Epithelial cell of proximal tubule (primary cell): Measurements from ENCODE around the gene MRPL27. TPM values are rescaled to one million over a fixed set of nuclear protein-coding genes. Genes with fewer than 3 reads are reported as not detected.

Experiments
- DNase-seq: peaks from one replicate; pipeline ENCODE4 v3.0.0-alpha.2; 2011; ENCODE audit warnings: low read depth
- H3K4me3 ChIP-seq: 2 replicates; pipeline ENCODE4 v1.5.1; 2011; ENCODE audit warnings: low read depth, mild to moderate bottlenecking, low read length
- CTCF ChIP-seq: conservative IDR thresholded peaks from 2 replicates; pipeline ENCODE4 v1.5.1; 2012; ENCODE audit warnings: low read depth, mild to moderate bottlenecking, low read length
- total RNA-seq: library from RNA; depleted of rRNA; stranded (reverse); fragments of >200 nt; gene quantifications from 2 replicates; pipeline ENCODE4 v1.2.3, GENCODE V29; 2015

The MRPL27 gene
- total RNA-seq, 1 donor from 2014 or later = 100 TPM

DNA sequence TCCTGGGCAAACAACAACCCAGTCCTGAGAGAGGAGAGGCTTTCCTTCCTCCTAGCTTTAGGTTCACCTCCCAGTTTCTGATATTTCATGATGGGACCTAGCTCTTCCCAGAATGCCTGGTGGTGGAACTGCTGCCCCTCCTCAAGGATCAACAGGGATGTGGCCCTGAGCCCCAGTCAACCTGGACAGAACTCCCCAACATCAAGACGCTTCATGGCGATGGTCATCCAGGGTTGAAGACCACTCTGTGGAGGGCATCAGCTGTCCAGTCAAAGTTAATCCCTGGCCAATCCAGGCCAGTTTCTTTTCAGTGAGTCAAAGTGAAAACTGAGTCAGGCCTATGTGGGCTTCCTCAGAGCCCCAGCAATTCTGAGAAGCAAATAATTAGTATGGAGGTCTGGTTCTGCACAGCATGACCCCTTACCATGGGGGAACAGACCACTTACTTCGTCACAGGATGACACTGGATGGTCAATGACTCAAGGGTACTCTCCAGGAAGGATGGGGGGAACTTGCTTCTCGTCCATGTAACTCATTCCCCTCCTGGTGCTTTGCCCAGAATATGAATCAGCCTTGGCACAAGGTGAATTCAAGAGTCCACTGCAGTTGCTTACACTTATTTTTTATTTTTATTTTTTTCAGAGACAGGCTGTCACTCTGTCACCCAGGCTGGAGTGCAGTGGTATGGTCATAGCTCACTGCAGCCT is 41.7 kb downstream of the MRPL27 start:
- H3K4me3 ChIP-seq = no peak overlapping the region
- DNase-seq = peak; percentile 60
- no peak for TF ChIP-seq CTCF

- no peak for DNase-seq
- no peak overlapping the region for H3K4me3 ChIP-seq
- TF ChIP-seq CTCF = no peak
Measured at GRCh38 chr17:50330151-50330775, 42.7 kb downstream of the MRPL27 start.

GRCh38 chr17:50329716-50330115 is 43.3 kb downstream of the MRPL27 start:
- TF ChIP-seq CTCF = no peak
- no peak overlapping the region for H3K4me3 ChIP-seq
- DNase-seq = no peak

DNA sequence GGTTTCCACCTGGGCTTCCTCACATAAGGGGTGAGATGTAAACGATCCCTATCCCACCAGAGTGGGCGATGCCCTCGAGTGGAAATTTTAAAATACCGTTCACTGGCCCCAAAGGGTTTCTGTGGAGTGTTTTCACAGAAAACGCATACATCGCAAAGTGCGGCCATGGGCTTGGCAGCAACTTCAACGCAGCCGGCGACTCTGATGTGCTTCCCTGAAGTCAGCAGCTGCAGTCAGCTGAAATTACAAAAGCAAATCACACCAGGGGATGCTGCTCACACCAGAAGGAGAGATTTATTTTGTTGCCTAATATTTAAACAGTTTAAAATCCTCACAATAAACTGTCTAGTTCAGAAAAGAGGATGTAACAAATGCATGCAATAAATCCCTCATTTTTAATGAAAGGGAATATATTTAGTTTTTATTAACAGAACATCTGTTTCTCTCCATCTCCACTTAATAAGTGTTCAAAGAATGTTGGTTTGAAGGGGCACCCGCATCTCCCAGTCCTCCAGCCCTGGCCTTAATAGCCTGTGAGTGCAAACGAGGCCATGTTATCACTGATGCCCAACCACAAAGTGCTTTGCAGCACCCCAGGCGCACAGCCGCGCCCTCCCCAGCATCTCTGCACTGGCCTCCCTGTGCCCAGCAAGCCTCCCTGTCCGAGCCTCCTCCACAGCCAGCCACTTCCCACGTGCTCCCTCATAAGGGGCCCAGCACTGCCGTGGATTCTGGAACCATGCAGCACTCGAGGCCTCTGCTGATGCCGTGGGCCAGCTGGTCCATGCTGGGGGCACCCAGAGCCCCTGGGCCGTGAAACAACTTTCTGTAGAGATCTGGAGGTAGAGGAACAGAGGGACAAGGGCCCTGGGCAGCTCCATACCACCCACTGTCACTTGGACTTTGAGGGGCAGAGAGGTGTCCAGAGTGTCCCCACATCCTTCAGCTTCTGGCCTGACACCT is 44.3 kb downstream of the MRPL27 start:
- no peak for DNase-seq
- no peak overlapping the region for H3K4me3 ChIP-seq
- TF ChIP-seq CTCF = no peak

DNA sequence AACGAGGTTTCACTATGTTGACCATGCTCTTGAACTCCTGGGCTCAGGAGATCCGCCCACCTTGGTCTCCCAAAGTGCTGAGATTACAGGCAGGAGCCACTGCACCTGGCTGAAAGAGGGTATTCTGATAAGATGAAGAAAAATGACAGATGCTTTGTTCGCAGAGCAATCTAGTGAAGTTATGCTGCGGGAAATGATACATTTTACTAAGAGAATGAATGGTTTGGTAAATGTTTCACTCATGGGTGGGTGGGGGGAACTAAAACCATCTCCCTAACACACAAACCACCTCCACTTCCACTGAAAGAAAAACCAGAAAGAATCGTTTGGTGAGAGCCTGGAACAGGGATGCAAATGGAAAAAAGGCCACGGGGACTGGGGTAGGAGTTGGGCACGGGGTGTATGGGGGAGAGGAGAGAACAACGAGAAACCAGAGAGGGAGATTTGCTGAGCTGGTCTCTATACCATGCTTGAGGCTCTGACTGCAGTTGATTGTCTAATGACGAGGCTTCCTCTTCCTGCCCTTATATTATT is 46.1 kb downstream of the MRPL27 start:
- H3K4me3 ChIP-seq = no peak overlapping the region
- DNase-seq = no peak
- TF ChIP-seq CTCF = no peak

DNA sequence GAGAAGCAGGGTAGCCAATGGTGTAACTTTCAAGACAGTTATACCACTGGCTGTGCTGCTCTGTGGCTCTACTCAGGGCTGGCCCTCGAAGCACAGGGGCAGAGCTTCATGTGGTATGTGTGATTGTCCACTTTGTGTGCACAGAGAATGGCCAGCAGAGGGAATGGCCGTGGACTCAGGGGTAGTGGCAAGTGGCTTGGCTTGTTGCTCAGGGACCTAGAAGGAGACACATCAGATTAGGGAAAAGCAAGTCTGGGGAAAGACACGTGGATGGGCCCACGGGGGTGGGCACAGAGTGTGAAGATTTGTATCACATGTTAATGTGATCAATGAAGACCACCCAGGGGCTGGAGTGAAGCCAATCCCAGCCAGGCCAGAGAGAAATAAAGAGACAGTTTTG is 47.1 kb downstream of the MRPL27 start:
- TF ChIP-seq CTCF = no peak
- DNase-seq = no peak
- H3K4me3 ChIP-seq = no peak overlapping the region
